GM19238 (cell line): ENCODE measurements around the gene CST7.
"Not testable (repeated sequence)": the region's sequence is repeated elsewhere in the genome, so short reads cannot be mapped to it uniquely, and the experiment has no call there.

Source experiments
- DNase-seq: peaks from one replicate; pipeline ENCODE4 v3.0.0; 2011; ENCODE audit warnings: low spot score; ENCODE audit not compliant: insufficient read length

Gene CST7

DNA sequence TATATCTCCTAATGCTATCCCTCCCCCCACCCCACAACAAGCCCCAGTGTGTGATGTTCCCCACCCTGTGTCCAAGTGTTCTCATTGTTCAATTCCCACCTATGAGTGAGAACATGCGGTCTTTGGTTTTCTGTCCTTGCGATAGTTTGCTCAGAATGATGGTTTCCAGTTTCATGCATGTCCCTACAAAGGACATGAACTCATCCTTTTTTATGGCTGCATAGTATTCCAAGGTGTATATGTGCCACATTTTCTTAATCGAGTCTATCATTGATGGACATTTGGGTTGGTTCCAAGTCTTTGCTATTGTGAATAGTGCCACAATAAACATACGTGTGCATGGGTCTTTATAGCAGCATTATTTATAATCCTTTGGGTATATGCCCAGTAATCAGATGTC, 52.3 kb downstream of the CST7 start:
- DNase-seq: not testable (repeated sequence)

DNA sequence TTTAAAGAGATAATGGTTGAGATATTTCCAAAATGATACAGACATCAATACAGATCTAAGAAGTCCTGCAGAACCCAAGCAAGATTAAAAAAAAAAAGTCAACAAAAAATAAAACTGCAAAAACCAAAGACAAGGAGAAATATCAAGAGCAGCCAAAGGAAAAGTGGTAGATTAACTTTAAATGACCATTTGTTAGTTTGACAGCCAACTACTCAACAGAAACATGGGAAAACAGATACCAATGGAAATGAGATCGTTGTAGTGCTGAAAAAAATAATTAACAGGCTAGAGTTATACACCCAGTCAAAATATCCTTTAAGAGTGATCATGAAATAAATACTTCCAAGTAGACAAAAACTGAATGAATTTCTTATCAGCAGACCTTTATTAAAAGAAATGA, 53.9 kb downstream of the CST7 start:
- no peak for DNase-seq

GRCh38 chr20:25005220-25005619, 56.2 kb downstream of the CST7 start:
- no peak for DNase-seq

DNA sequence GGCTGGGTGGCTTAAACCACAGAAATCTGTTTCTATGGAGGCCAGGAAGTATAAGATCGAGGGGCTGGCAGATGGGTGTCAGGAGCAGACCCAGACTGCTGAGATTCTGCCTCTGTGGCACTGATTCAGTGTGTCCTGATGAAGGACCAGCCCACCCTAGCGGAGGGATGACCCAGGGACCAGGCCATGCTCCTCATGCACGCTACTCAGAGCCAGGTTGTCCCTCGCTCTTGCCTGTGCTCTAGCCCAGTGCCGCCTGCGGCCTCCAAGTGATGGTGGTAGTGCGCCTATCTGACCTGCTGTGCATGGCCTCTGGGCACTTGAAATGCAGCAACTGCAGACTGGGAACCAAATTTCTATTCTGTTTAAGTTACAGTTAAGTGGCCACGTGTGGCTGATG, 56.6 kb downstream of the CST7 start:
- DNase-seq: no peak

DNA sequence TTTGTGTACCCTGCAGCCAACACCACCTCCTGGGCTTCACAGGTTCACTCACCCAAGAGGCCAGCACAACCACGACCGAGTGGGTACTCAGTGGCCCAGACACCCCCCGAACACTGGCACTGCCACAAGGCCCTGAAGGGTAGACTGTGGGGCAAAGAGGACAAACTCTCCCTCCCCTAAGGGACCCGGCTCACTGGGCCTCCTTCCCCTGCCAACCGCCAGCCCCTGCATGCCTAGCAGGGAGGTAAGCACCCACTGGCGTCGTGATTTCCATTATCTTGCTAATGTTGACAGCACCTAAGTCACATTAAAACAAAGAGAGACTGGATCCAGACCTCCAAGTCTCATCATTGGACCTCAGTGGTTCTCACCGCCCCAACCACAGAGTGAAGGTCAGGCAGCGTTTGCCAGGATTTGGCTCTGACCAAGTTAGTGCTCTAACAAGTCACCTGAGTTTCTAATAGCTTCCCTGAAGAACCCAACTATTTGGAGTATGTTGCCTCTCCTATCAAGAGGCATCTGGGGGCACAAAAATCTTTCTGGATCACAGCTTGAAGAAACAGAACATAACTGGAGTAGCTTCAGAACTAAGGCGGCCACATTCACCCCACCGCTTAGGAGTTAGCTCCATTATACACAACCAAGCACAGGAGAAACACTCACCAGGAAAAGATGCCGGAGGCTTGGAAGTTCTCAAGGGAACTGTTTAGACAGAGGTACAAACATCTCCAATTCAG, 57.5 kb downstream of the CST7 start:
- no peak for DNase-seq

DNA sequence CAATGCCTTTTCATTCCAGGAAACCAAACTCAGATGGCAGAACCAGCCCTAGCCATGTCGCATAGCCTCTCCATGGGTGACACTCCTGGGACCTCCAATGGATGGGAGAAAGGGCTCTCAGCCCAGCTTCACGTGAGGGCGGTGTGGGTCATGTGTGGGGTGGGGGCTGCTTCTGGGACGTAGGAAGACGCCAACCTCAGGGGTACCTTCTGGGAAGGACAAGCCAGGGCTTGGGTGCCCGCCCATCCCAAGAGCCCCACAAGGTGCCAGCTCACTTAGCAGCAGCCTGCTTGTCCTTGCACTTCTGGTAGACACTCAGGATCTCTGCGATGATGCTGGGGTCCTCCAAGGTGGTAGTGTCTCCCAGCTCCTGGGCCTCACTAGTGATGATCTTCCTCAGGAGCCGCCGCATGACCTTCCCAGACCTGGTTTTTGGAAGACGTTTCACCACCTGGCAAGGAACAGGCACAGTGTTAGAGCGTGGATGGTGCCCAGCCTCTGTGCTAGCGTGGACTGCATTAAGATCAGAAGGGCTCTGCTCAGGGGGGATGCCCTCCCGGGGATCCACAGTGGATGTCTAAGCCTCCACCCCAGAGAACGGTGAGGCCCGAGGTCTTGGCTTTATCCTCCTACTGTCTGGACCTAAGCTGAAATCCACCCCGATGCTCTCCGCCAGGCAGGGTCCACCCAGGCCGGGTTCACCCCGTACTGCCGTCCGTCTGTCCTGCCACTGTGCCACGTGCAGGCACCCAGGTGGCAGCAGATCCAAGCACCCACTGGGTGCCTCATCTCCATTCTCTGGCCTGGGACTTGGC, 58.6 kb downstream of the CST7 start:
- DNase-seq: no peak

- DNase-seq: no peak
Measured at GRCh38 chr20:25008388-25009217, 59.5 kb downstream of the CST7 start.
